SW480 (cell line): ENCODE results near the gene TAOK1.

Source experiments
- DNase-seq: peaks from one replicate; pipeline ENCODE4 v3.0.0-alpha.2; 2016; ENCODE audit warnings: low spot score

TAOK1 gene

GRCh38 chr17:29583324-29584248, 193.4 kb downstream of the TAOK1 start:
- DNase-seq, result no peak

GRCh38 chr17:29584452-29585079, 194.4 kb downstream of the TAOK1 start:
- DNase-seq, result no peak

- DNase-seq, result no peak
These were observed 195.1 kb downstream of the TAOK1 start for GRCh38 chr17:29585080-29585751.

- no peak for DNase-seq
These were observed 196.7 kb downstream of the TAOK1 start for GRCh38 chr17:29586676-29587469.

GRCh38 chr17:29587591-29587990, 197.4 kb downstream of the TAOK1 start:
- no peak for DNase-seq

GRCh38 chr17:29588017-29588561, 197.9 kb downstream of the TAOK1 start:
- DNase-seq, result no peak

GRCh38 chr17:29588562-29589411, 198.6 kb downstream of the TAOK1 start:
- DNase-seq, result peak; percentile 35

GRCh38 chr17:29589524-29590410, 199.6 kb downstream of the TAOK1 start, which contains the start of gene GIT1:
Gene GIT1, minus strand, starts transcription at chr17:29589648. Its CDS starts 270 bp downstream, at chr17:29589378.
- peak; percentile 80 for DNase-seq

GRCh38 chr17:29590411-29591145, 200.4 kb downstream of the TAOK1 start:
- DNase-seq, result peak; percentile 82

GRCh38 chr17:29591146-29591736, 201.1 kb downstream of the TAOK1 start:
- peak; percentile 76 for DNase-seq

- peak; percentile 85 for DNase-seq
These were observed 201.8 kb downstream of the TAOK1 start for GRCh38 chr17:29591737-29592608.

GRCh38 chr17:29592850-29593551, 202.8 kb downstream of the TAOK1 start, which contains the start of gene ANKRD13B:
Gene ANKRD13B, plus strand, starts transcription at chr17:29593132. Its CDS starts 490 bp downstream, at chr17:29593622.
- DNase-seq, result peak; percentile 62

- DNase-seq, result peak; percentile 40
These were observed 203.7 kb downstream of the TAOK1 start for GRCh38 chr17:29593591-29594518.

- DNase-seq, result no peak
These were observed 204.4 kb downstream of the TAOK1 start for GRCh38 chr17:29594519-29595090.
